Esophagus muscularis mucosa (tissue), 3 donors: Measurements from ENCODE around the gene DYNC2LI1.

Experiments used
- EP300 ChIP-seq: sonication (generic); formaldehyde crosslinking; IDR thresholded peaks from one replicate; pipeline ENCODE4 v1.6.1; 2017; ENCODE audit warnings: antibody characterized with exemption
- TF ChIP-seq, protein P1 (sequence below), 3 experiments: fragments of 200-600 bp in 2 of 3; fragments of 450-650 bp in 1 of 3; sonication (generic) in 2 of 3; IDR thresholded peaks; one replicate each; pipeline ENCODE4 v1.5.1; 2017 to 2019; ENCODE audit warnings: antibody characterized with exemption in 3 of 3, mild to moderate bottlenecking in 2 of 3, moderate library complexity in 1 of 3

GRCh38 chr2:43848214-43848613, 74.4 kb downstream of the DYNC2LI1 start:
- TF ChIP-seq, protein P1, sequence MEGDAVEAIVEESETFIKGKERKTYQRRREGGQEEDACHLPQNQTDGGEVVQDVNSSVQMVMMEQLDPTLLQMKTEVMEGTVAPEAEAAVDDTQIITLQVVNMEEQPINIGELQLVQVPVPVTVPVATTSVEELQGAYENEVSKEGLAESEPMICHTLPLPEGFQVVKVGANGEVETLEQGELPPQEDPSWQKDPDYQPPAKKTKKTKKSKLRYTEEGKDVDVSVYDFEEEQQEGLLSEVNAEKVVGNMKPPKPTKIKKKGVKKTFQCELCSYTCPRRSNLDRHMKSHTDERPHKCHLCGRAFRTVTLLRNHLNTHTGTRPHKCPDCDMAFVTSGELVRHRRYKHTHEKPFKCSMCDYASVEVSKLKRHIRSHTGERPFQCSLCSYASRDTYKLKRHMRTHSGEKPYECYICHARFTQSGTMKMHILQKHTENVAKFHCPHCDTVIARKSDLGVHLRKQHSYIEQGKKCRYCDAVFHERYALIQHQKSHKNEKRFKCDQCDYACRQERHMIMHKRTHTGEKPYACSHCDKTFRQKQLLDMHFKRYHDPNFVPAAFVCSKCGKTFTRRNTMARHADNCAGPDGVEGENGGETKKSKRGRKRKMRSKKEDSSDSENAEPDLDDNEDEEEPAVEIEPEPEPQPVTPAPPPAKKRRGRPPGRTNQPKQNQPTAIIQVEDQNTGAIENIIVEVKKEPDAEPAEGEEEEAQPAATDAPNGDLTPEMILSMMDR (IDR thresholded peaks at IDR 0.05): no peak
- no peak for TF ChIP-seq EP300
